Measurements from ENCODE around the gene ZNF784. TPM values are rescaled to one million over a fixed set of nuclear protein-coding genes. Genes with fewer than 3 reads are reported as not detected.
A peak's percentile ranks its signal among the peaks of the same experiment; 100 is the strongest.

Gene ZNF784
- total and polyA plus RNA-seq, 8 donors: 1.8 to 15.1 (median 5.5) TPM; not detected in 1

DNA sequence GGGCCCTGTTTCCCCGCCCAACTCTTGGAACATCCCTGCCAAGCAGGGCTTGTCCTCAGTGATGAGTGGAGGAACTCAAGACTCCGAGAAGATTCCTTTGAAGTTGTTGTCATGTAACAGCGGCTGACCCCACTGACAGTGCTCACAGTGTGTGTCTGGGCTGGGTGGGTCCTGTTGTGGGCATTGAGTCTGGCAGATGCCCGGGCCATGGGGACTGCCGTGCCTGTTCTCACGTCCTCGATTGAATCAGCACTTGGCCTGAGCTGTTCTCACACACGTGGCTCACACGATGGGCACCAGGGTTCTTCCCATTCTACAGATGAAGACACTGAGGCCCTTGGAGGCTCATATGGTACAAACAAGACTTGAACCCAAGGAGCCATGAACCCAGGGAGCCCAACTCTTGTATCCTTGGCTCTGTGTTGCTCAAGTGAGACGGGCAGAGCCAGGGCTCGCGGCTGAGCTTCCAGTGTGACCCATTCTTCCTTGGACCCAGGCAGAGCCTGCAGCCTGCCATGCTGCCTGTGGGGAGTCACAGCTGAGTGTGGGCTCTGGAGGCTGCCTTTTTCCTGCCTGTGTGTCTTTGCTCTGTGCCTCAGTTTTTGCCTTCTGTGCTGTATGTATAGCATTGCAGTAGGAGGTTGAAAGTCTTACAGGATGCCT is 42.1 kb upstream of the ZNF784 start:
- Histone ChIP-seq H3K9me3 (no peaks in the 10 kb centered on the region), H3K27ac (peak overlapping the region in 1 of 5 donors; percentile 69), H3K4me1 (peaks cover 21 to 50% (median 41%) of the 10 kb centered on the region in 4 donors), H3K27me3 (no peaks in the 10 kb centered on the region), H3K4me3 (no peak overlapping the region), H3K36me3 (peaks cover 91 to 100% (median 100%) of the 10 kb centered on the region in 4 donors)
- TF ChIP-seq POLR2A (IDR thresholded peaks at IDR 0.05) (no peak), POLR2AphosphoS5 (IDR thresholded peaks at IDR 0.05) (no peak)
- WGBS, 5 donors: 74 to 85% (median 84%) methylated on average over 7 to 12 of the region's 12 CpGs
- intact Hi-C loops (cut with DNase I; ENCODE audit: low total_unique reads): no loop called here
- DNase-seq: no peak

DNA sequence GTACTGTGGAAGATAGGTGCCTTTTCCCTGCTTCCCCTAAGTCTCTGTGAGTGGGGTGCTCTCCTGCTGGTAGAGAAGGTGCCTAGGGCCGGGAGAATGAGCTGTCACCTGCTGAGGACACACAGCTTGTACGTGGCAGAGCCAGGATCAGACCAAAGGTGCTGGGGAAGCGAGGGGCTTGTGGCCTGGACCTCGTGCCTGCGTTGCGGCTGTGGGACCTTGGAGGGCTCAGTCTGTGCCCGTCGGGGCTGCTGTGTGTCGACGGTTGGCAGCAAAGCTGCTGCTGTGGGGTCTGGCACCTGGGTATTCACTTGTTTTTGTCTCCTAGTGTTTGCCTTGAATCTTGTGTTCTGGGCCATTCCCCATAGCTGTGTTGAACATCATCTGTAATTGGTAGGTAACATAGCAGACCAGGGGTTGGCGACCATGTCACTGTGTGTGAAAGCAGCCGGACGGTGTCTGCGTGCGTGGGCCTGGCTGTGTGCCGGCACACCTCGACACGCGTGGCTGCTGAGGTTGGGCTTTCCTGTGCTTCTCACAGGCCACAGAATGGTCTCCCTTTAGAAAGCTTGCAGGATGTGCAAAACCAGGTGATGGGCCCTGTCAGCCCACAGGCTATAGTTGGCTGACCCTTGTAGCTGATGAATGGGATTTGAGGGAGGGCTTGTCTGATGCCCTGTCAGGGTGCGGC is 39.6 kb upstream of the ZNF784 start:
- 85 to 92% (median 89%) methylated on average over 11 to 20 of the region's 20 CpGs for WGBS, 5 donors
- Histone ChIP-seq H3K27ac (no peak overlapping the region), H3K36me3 (peaks cover 90 to 100% (median 100%) of the 10 kb centered on the region in 4 donors), H3K4me1 (peaks cover 31 to 53% (median 41%) of the 10 kb centered on the region in 4 donors), H3K9me3 (no peaks in the 10 kb centered on the region), H3K4me3 (no peak overlapping the region), H3K27me3 (no peaks in the 10 kb centered on the region)
- intact Hi-C loops (cut with DNase I; ENCODE audit: low total_unique reads): no loop called here
- TF ChIP-seq POLR2A (IDR thresholded peaks at IDR 0.05): no peak
- TF ChIP-seq, protein P1, sequence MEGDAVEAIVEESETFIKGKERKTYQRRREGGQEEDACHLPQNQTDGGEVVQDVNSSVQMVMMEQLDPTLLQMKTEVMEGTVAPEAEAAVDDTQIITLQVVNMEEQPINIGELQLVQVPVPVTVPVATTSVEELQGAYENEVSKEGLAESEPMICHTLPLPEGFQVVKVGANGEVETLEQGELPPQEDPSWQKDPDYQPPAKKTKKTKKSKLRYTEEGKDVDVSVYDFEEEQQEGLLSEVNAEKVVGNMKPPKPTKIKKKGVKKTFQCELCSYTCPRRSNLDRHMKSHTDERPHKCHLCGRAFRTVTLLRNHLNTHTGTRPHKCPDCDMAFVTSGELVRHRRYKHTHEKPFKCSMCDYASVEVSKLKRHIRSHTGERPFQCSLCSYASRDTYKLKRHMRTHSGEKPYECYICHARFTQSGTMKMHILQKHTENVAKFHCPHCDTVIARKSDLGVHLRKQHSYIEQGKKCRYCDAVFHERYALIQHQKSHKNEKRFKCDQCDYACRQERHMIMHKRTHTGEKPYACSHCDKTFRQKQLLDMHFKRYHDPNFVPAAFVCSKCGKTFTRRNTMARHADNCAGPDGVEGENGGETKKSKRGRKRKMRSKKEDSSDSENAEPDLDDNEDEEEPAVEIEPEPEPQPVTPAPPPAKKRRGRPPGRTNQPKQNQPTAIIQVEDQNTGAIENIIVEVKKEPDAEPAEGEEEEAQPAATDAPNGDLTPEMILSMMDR (IDR thresholded peaks at IDR 0.05): no peak
- TF ChIP-seq POLR2AphosphoS5 (IDR thresholded peaks at IDR 0.05): no peak
- no peak for TF ChIP-seq EP300 (IDR thresholded peaks at IDR 0.05)
- DNase-seq: no peak

DNA sequence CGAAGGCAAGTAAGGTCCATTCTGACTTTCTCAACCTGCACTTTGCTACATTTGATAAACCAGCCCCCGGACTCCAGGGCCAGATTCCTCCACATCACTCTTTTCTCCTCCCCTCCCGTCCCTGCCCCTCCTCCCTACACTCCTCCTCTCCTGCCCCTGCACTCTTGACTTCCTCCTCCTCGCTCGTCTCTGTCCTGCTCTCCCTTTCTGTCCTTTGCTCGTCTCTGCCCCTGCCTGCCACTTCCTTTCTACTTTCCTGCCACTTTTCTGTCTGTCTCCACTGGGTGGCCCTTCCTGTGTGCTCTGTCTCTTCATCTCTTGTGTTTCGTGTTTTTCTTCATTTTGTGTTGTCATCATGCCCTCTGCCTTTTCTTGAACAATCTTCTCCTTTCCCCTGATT is 37.5 kb upstream of the ZNF784 start:
- DNase-seq: no peak
- Histone ChIP-seq H3K4me3 (no peak overlapping the region), H3K4me1 (peaks cover 32 to 56% (median 42%) of the 10 kb centered on the region in 4 donors), H3K36me3 (peaks cover 72 to 86% (median 84%) of the 10 kb centered on the region in 4 donors), H3K27me3 (no peaks in the 10 kb centered on the region), H3K9me3 (no peaks in the 10 kb centered on the region), H3K27ac (no peak overlapping the region)
- TF ChIP-seq, protein P1 (IDR thresholded peaks at IDR 0.05): no peak
- TF ChIP-seq POLR2A (IDR thresholded peaks at IDR 0.05) (no peak), EP300 (IDR thresholded peaks at IDR 0.05) (no peak), POLR2AphosphoS5 (IDR thresholded peaks at IDR 0.05) (no peak)
- intact Hi-C loops (cut with DNase I; ENCODE audit: low total_unique reads): no loop called here
- whole genome bisulfite sequencing, 5 donors: 65 to 69% (median 68%) methylated on average over 7 of the region's 7 CpGs

DNA sequence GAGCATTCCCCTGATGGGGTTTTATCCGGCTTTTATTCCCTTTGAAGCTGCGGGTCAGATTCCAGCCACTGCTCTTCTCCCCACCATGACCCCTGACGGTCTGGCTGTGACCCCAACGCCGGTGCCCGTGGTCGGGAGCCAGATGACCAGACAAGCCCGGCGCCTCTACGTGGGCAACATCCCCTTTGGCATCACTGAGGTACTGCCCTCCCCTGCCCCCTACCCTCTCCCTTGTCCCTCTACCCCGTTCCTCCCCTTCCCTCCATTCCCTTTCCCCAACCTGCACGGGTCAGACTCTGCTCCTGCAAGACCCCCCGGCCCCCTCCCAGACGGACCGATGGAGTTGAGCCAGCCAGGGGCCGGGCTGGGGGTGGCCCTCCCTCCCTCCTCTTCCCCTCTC is 36.6 kb upstream of the ZNF784 start:
- Histone ChIP-seq H3K27me3 (no peaks in the 10 kb centered on the region), H3K36me3 (peaks cover 63 to 78% (median 76%) of the 10 kb centered on the region in 4 donors), H3K4me3 (no peak overlapping the region), H3K9me3 (no peaks in the 10 kb centered on the region), H3K27ac (no peak overlapping the region), H3K4me1 (peaks cover 39 to 58% (median 45%) of the 10 kb centered on the region in 4 donors)
- no peak for DNase-seq
- intact Hi-C loops (cut with DNase I; ENCODE audit: low total_unique reads): no loop called here
- 73 to 83% (median 77%) methylated on average over 16 of the region's 16 CpGs for WGBS, 5 donors
- TF ChIP-seq POLR2A (IDR thresholded peaks at IDR 0.05) (no peak), EP300 (IDR thresholded peaks at IDR 0.05) (no peak), POLR2AphosphoS5 (IDR thresholded peaks at IDR 0.05) (no peak)
- TF ChIP-seq, protein P1 (IDR thresholded peaks at IDR 0.05): no peak
